ENCODE measurements around the gene TNXB. TPM values are rescaled to one million over a fixed set of nuclear protein-coding genes. Genes with fewer than 3 reads are reported as not detected.
A peak's percentile ranks its signal among the peaks of the same experiment; 100 is the strongest.
"Not testable (repeated sequence)": the region's sequence is repeated elsewhere in the genome, so short reads cannot be mapped to it uniquely, and the experiment has no call there.

Gene TNXB
- total RNA-seq, 1 experiment from 2014 or later, result 0.12 TPM

- DNase-seq (ENCODE audit: low read depth), result no peak
Measured at GRCh38 chr6:32112431-32112980, 3.4 kb upstream of the TNXB start.

GRCh38 chr6:32111424-32112066 lies 2.4 kb upstream of the TNXB start:
- no peak for DNase-seq (ENCODE audit: low read depth)

DNA sequence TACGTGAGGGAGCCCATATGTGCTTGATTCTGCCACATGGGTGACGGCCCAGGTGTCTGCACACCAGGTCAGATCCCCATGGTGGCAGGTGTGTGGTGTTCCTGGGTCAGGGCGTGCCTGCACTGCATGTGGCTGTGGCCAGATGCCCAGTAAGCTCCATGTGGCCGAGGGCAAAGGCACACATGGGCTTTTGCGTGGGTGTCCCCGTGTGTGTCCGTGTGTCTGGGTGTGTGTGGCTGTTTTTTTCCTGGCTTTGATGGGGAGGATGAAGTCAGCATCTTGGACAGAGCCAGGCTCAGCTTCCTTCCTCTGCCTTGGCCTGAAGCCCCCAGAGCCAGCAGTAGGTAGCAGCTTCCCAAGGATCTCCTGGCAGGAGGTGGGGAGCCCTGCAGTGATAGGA lies 1.5 kb upstream of the TNXB start:
- no peak for DNase-seq (ENCODE audit: low read depth)

DNA sequence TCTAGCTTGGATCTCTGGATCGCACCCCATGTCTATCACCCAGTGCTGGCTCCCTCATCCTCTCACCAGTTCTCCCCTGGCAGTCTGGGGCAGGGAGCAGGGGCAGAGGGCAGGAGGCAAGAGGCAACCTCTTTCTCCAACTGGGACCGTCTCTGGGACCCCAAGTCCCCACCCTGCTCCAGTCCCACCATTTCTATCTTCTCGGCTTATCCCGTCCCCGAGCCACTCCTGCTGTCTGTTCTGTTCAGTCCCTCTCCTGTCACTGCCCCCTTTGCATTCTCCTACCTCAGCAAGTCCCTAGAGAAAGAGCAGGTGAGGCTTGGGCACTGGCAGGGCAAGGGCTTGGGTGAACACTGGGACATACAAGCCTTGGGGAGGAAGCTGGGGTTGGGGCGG lies 625 bp upstream of the TNXB start:
- no peak for DNase-seq (ENCODE audit: low read depth)

DNA sequence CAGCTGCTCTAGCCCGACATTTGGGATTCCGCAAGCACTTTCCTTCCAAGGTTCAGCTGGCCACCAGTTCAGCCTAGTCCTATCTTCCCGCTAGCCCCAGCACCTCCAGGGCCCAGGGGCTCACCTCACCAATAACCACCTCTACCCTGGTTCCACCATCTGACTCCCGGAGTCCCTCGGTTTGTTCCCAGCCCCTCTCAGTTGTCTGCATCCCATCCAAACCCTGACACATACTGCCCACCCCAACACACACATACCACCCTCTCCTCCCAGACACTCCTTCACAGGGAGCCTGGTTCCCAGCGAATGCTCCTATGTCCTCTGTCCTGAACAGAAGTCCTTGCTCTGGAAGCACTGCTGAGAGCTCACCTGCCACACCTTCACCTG lies 418 bp downstream of the TNXB start:
- no peak for DNase-seq (ENCODE audit: low read depth)

DNA sequence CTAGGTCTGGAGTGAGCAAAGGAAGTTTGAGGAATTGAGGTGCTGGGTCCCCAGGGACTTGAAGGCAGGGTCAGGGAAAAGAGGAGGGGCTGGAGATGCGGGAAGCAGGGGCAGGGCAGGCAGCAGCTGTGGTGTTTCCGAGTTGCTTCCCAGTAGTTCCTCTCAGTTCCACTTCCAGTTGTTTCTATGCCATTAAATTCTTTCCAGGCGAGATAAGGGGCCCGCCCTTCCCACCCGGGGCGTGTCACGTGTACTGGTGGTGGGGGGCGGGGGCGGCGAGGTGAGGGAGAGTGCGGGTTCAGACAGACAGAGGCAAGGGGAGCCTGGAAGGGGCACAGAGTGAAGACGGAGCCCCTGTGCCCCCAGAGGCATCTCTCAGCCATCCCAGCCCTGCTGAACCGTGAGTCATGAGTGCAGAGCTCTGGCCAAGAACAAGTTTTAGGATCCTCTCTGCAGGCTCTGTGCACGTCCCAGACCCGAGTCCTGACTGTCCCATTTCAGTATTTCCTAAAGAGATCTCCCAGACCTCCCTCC lies 977 bp downstream of the TNXB start:
- peak; percentile 61 for DNase-seq (ENCODE audit: low read depth)

DNA sequence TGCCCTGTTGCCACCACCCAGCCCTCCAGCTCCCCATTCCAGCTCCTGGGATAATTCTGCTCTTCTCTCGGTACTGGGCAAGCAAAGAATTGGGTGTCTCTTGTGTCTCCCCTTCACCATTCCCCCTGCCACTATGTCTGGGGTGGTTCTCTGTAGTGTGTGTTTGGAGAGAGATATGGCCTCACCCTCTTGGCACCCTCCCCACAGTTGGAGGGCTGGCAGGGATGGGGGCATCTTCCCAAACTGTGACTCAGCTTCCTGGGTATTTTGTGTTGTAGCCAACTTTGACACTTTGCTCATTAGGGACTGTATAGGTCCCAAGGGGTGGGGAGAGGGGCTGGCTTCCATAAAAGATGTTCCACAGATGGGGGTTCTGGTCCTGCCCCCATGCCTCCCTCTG lies 1.7 kb downstream of the TNXB start:
- peak; percentile 61 for DNase-seq (ENCODE audit: low read depth)

DNA sequence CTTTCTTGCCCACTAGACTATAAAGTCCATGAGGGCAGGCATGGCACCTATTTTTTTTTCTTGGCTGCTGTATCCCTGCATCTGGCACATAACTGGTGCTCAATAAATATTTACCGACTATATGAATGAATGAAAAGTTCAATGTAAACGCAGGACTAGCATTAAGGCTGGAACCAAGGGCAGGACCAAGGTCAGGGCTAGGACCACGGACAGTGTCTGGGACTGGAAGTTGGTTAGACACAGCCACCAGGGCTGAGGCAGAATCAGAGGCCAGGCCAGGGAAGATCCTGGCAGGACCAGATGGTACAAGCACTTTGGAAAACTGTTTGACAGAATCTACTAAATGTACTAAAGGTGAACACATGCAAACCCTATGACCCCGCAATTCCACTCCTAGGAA lies 3.7 kb downstream of the TNXB start:
- no peak for DNase-seq (ENCODE audit: low read depth)

DNA sequence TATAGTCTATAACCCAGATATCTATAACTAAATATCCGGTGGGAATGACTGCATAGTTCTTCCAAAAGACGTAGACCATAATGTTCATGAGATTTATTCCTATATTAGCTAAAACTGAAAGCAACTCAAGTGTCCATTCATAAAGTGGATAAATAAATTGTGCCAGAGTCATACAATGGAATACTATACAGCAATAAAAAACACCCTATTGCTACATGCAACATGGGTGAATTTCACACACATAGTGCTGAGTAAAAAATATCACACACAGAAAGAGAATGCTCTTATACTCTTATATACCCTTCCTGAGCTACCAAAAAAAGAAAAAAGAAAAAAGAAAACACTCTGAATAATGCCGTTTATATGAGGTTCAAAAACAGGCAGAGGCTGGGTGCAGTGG lies 6.9 kb downstream of the TNXB start:
- DNase-seq (ENCODE audit: low read depth), result no peak

- DNase-seq (ENCODE audit: low read depth), result not testable (repeated sequence)
Measured at GRCh38 chr6:32100251-32100650, 8.9 kb downstream of the TNXB start.

GRCh38 chr6:32097364-32097763 lies 11.8 kb downstream of the TNXB start:
- DNase-seq (ENCODE audit: low read depth), result no peak

DNA sequence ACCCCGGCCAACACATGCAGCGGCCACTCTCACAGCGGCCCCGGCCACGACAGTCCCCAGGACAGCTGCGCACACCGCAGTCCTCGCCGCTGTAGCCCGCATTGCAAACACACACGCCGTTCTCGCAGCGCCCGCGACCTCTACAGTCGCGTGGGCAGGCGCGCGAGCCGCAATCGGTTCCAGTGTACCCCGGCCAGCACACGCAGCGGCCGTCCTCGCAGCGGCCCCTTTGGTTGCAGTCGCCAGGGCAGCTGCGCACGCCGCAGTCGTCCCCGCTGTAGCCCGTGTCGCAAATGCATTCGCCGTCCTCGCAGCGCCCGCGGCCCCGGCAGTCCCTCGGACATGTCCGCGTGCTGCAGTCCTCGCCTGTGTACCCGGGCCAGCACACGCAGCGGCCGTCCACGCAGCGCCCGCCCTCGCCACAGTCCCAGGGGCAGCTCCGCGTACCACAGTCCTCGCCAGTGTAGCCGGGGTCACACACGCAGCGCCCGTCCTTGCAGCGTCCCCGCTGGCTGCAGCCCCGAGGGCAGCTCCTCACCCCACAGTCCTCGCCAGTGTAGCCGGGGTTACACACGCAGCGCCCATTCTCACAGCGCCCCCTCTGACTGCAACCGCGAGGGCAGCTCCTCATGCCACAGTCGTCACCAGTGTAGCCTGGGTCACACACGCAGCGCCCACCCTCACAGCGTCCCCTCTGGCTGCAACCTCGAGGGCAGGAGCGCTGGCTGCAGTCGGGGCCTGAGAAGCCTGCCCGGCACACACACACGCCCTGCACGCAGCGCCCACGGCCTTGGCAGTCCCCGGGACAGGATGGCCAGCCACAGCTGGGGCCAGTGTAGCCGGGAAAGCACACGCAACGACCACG lies 12.5 kb downstream of the TNXB start:
- DNase-seq (ENCODE audit: low read depth), result no peak

DNA sequence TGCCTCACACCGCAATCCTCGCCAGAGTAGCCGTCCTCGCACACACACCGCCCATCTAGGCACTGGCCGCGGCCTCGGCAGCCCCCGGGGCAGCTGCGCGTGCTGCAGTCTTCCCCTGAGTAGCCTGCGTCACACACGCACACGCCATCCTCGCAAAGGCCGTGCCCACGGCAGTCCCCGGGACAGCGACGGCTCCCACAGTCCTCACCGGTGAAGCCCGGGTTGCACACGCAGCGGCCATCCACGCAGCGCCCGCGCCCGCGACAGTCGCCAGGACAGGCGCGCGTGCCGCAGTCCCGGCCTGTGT lies 13.1 kb downstream of the TNXB start:
- no peak for DNase-seq (ENCODE audit: low read depth)

DNA sequence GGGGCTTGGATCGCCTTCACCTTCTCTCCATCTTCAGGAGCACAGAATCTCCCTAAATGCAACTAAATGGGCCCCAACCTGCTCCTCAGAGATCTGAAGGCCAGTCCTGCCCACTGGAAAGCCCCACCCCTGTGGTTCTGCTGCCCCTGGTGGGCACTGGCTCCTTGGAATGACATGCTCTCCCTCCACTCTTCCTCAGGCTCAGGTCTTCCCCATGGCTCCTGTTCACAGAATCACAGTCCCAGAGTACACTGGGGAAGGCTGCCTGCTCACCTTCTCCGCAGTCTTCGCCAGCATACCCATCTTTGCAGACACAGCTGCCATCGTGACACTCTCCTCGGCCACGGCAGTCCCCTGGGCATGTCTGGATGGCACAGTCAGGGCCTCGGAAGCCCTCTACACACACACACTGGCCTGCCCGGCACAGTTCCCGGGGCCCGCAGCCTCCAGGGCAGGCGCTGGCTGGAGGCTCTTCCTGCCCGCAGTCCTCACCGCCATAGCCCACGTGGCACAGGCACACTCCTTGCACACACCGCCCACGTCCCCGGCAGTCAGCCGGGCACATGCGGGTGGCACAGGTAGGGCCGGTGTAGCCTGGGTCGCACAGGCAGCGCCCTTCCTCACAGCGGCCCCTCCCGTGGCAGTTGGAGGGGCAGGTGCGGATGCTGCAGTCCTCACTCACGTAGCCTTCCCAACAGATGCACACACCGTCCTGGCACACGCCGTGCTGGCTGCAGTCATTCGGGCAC lies 13.6 kb downstream of the TNXB start:
- no peak for DNase-seq (ENCODE audit: low read depth)

GRCh38 chr6:32092760-32093497 lies 16.2 kb downstream of the TNXB start:
- no peak for DNase-seq (ENCODE audit: low read depth)

GRCh38 chr6:32089082-32089828 lies 19.9 kb downstream of the TNXB start:
- no peak for DNase-seq (ENCODE audit: low read depth)

GRCh38 chr6:32088487-32089049 lies 20.6 kb downstream of the TNXB start:
- DNase-seq (ENCODE audit: low read depth), result no peak

GRCh38 chr6:32087574-32088486 lies 21.3 kb downstream of the TNXB start:
- peak; percentile 57 for DNase-seq (ENCODE audit: low read depth)

All from RPMI7951 (cell line).